Epithelial cell of esophagus (primary cell): ENCODE measurements around the gene AP1G1.

Experiments
- DNase-seq: peaks from one replicate; pipeline ENCODE4 v3.0.0; 2010; ENCODE audit warnings: low read depth
- H3K4me3 ChIP-seq: 2 replicates; pipeline ENCODE4 v1.5.1; 2011; ENCODE audit warnings: mild to moderate bottlenecking, low read length, control low read depth
- CTCF ChIP-seq: IDR thresholded peaks from 2 replicates; pipeline ENCODE4 v1.5.1; 2011; ENCODE audit warnings: low read depth, mild to moderate bottlenecking, low read length, control low read depth, inconsistent platforms; ENCODE audit not compliant: insufficient read depth; ENCODE audit errors: missing control alignments

Gene AP1G1

DNA sequence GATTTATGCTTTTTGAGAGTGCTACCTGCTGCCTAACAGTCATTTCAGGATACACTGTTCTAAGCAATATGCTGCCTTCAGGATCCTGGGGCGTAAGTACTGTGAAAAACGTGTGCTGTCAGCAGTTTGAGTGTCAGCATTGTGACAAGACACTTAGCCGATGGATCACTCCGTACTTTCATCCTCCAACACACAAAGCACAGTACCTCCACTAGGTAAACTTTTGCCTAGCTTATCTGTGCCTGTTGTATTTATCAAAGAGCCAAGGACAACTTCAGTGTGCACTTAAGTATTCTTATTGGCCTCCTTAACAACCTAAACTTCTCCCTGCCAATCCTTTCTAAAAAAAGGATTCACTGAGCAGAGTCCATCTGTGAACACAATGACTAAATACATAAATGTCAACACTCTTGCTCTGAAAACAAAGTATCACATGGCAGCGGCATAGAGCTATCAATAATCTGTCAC, 50.3 kb downstream of the AP1G1 start:
- no peak overlapping the region for H3K4me3 ChIP-seq
- DNase-seq = no peak
- no peak for TF ChIP-seq CTCF

DNA sequence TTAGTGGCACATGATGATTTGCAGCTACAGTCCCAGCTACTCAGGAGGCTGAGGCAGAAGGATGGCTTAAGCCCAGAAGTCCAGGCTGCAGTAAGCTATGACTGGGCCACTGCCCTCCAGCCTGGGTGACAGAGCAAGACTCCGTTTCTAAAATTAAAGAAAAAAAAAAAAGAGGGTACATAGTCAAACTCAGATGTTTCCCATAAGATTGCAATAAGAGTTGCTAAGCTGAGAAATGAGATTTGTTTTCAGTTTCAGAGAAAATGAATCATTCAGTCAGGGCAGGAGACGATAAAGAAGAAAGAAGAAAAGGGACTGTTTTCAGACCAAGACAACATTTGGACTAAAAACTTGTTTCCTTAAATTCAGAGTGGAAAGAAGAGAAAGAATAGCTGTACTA, 54.0 kb downstream of the AP1G1 start:
- no peak for DNase-seq
- TF ChIP-seq CTCF = no peak
- no peak overlapping the region for H3K4me3 ChIP-seq

DNA sequence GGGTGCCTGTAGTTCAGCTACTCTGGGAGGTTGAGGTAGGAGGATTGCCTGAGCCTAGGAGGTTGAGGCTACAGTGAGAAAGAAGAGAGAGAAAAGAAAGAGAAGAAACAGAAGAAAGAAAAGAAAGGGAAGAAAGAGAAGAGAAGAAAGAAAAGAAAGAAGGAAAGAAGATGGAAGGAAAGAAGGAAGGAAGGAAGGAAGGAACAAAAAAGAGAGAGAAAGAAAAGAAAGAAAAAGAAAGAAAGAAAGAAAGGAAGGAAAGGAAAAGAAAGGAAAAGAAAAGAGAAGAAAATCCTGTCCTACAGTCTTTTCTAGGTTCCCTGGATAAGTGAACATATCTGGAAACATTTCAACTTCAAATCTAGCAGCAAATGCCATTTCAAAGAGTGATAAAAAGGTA, 54.5 kb downstream of the AP1G1 start:
- no peak for DNase-seq
- no peak for TF ChIP-seq CTCF
- H3K4me3 ChIP-seq = no peak overlapping the region

DNA sequence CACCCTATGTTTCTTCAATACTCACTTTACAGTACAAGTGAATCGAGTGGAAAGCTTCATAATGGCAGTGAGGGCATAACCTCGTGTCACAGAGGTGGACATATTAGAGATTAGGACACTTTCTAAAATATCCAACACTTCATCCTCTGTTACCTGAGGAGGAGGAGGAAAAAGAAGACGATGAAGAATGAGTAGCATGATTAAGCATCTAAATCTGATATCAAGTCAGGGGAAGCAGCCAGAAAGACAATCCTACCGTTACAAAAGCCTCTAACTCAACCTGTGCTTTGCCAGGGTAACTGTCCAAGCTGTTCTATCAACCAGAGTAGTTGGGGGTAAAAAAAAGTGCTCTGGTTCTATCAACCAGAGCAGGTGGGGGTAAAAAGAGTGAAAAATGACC, 60.4 kb downstream of the AP1G1 start:
- no peak overlapping the region for H3K4me3 ChIP-seq
- no peak for TF ChIP-seq CTCF
- no peak for DNase-seq

DNA sequence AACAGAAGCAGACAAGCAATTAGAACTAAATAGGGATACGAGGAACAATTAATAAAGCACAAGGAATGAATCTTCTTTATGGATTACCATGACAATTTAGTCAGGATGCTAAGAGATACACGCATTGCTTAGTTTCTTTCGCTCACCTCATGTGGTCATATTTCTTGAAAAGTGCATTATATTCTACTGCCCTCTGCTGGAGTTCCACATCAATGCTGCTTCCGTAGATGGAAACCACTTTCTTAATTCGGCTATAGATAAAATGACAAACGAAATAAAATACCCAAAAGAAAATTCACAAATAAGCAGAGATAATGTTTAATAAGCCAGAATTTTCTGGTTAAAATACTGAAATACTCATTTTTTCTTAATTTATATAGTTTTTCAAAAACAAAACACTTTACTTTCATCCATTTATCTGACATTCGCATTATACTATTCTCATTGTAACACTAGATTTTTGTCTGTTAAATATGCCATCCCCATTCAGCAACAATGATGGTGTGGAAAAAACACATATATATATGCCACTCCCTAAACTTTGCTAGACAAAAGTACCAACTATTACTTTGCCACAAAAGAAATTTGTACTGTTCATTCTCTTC, 62.1 kb downstream of the AP1G1 start:
- DNase-seq = peak; percentile 49
- H3K4me3 ChIP-seq = no peak overlapping the region
- TF ChIP-seq CTCF = peak; percentile 69

DNA sequence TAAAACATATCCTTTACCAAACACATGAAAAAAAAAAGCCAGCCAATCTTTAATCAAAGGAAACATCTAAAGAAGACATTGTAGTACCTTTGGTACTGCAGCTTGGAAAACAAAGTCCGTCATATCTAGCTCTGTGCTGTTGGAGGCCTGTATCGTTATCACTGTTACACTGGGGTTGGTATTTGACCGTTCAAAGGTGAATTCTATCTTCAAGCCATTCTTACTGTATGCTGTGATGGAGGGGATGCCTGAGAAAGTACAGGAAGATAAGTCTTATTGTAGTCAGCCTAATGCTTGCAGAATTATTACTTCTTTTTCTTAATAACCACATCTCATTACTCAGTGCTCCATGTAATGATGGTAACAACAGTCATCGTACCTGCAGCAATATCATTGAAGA, 69.8 kb downstream of the AP1G1 start:
- no peak overlapping the region for H3K4me3 ChIP-seq
- TF ChIP-seq CTCF = no peak

DNA sequence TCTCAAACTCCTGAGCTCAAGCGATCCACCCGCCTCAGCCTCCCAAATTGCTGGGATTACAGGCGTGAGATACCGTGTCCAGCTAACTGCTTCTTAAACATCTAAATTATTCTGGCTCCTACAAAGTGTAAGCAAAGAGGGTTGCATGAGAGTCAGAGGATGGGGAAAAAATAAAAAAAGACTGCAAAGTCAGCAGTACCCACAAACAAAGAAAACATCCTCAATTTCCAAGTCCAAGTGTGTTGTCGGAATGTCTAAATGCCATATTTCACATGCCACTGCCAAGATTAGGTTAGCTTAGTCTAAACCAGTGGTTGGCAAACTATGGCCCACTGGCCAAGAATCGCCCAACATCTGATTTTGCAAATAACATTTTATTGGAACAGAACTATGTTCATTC, 71.1 kb downstream of the AP1G1 start:
- no peak overlapping the region for H3K4me3 ChIP-seq
- no peak for TF ChIP-seq CTCF
- no peak for DNase-seq

More for the DNA sequence above, 69.8 kb downstream of the AP1G1 start:
- DNase-seq = no peak
